GM21529 (cell line): ENCODE data around the gene GLYATL1B.
A peak's percentile ranks its signal among the peaks of the same experiment; 100 is the strongest.
"Not testable (repeated sequence)": the region's sequence is repeated elsewhere in the genome, so short reads cannot be mapped to it uniquely, and the experiment has no call there.

Source experiments
- ATAC-seq: cut with Tn5 transposase; IDR thresholded peaks from one replicate; pipeline ENCODE4 v1.9.1; 2021; ENCODE audit not compliant: unreplicated experiment

GLYATL1B gene, protein sequence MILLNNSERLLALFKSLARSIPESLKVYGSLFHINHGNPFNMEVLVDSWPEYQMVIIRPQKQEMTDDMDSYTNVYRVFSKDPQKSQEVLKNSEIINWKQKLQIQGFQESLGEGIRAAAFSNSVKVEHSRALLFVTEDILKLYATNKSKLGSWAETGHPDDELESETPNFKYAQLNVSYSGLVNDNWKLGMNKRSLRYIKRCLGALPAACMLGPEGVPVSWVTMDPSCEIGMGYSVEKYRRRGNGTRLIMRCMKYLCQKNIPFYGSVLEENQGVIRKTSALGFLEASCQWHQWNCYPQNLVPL

DNA sequence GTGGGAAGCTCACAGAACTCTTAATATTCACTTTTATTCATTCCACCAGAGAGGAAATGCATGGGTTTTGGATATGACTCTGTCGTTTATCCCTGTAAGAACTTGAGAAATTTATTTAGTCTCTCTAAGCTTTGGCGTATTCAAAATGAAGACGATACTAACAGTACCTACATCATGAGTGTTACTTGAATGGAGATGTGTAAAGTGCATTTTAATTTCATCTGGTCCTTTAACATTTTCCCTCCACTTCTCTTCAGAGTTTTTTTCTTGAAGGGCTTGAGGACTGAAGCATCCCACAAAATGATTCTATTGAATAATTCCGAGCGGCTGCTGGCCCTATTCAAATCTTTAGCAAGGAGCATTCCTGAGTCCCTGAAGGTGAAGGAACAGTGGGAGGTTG, at the start of gene GLYATL1B:
TSS of gene GLYATL1B (plus strand) at position 301 of the 400 bp plus-strand sequence. CDS start at position 301, 0 bp downstream.
- not testable (repeated sequence) for ATAC-seq

DNA sequence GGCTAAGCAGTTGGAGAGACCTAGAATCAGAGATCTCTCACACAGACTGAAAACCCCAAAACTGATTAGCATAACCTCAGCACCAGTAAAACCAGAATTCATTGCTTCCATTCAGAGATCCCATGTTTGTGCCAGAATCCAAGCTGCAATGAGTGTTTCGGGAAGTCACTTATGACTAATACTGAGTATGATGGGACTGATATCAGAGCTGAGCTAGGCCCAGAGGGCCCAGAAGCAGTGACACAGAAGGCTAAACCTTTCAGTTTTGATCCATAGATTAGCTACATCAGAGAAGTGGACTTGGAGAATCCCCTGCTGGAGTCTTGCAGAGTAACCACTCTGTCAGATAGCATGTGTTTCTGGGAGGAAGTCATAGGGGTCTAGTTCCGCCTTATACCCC, 49.6 kb upstream of the GLYATL1B start:
- not testable (repeated sequence) for ATAC-seq

DNA sequence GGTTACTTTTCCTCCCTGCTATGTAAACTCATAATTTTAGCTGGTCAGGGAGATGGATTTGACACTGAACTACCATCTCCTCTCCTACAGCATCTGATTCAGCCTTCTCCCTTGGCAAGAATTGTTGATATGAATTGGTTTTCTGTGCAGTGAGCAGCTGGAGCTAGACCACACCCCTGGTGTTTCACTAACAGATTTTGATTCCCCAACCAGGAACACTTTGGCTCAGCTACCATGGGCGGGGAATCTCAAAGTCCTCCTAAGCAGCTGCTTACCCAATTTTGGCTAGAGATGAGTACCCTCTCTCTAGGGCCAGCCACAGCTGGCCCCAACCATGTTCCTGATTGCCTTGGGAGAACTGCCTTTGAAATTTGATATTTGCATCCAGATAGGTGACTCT, 48.7 kb upstream of the GLYATL1B start:
- not testable (repeated sequence) for ATAC-seq

DNA sequence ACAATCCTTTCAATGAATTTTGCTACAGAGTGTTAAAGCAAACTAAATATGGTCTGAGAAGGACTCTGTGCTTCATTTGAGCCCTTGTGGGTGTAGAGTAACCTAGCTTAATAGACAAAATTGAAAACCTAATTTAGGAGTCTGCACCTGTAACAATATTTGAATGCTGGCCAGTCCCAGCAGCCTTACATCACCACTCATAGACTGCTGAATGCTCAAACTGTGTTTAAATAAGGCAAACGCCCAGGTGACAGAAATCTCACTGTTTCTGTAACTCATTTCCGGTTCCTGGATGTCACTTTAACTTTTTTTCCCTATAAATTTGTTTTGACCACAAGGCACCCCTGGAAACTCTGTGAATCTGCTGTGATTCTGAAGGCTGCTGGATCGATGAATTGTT, 45.5 kb upstream of the GLYATL1B start:
- ATAC-seq: no peak

DNA sequence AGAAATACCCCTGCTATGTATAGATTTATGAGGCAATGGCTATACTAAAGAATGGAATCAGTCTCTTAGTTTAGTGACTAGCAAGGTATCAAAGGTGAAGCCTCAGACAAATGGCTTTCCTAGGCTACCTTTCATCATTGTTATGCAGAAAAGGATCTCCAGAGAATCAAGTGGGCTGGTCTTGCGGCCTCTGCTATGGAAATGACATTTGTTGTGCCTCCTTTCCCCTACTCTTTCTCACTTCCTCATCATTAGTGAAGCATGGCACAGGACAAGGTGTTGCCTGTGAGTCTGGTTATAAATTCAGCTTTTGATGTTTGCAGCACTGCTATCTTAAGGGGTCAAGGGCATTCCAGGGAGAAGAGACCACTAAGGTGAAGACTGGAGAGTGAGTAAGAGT, 34.7 kb upstream of the GLYATL1B start:
- peak; percentile 76 for ATAC-seq

DNA sequence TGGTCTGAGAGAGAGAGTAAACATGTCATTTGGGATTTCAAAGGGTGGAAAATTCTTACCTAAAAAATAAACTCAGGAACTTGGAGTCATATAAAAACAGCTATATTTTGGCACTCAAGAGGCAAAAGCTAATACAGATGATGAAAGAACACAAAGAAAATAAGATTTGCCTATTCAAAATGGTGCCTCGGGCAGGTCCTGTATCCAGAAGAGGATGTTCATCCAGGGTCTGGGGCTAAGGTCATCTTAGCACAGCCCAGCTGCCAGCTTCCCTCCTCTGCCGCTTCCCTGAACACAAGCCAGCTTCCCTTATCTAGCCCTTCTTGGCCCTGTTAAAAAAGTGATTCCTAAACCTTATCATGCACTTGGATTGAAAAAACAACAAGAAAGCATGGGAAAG, 33.8 kb upstream of the GLYATL1B start:
- not testable (repeated sequence) for ATAC-seq

DNA sequence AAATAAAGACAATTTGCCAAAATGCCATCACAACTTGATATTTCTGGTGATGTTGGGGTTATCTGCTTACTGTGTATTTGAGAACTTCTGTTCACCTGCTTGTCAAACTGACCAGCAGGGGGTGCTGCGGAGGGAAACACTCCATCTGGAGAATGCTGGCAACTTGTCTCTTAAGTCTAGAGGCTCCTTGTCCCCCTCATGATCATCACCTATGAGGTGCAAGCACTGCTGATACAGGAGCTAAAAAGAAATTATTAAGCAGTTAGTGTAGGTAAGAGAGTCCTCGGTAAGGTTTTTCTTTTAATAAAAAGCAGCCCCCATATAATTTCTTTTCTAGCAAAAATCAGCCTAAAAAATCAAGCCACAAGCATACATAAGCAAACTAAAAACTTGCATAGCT, 32.7 kb upstream of the GLYATL1B start:
- peak; percentile 55 for ATAC-seq

DNA sequence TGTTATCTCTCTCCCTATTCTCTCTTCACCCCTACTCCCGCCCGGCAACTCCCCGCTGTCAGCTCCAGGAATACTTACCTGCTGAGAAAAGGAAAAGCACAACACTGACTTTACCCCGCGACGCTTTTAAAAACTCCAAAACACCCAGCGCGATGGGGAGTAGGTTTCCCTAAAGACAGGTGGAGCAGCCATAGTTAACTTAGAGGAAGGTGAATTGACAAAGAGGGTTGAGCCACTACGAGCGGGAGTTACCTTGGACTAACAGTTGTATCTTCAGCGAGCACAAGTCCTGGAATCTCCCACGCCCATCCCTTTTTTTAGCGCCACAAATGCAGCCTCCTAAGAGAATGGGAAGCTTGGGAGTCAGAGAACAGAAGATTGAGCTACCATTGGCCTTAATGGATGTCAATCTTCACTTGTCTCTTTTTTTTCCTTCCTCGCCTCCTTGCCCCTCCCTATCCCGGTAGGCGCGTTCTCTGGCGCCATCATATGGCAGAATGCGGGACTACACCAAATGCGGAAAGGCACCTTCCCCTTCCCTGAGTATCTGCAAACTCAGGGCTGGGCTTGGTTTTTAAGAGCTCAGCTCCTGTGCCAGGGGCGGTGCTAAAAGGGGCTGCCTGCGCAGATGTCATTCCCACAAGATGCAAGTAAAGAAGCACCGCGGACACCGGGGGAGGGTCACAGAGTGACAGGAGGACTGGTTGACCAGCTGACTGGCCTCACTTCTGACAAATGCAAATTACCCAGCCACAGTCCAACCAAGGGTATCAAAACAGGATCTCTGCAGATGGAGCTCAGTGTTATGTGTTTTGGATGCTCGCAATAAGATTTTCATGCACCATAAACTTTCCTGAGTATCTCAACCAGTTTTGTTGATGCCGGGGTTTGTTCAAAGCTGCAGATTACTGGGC, 27.7 kb upstream of the GLYATL1B start:
- peak; percentile 93 for ATAC-seq

DNA sequence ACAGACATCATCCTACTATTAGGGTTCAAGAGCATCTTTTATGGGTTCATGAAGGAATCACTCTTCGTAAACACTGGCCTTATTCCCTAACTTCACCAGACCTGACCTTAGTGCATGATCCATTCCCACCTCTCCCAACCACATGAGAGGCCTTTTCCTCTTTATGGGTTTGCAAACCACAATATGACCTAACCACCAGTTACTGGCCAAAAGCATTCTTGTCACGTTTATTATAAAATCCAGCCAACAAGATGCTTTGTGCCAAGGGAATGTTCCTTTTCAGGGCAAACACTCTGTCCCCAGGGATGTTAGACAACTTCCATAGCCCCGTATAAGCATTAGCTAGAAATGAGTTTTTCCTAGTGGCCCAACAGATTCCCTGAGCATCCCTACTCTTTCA, 26.0 kb upstream of the GLYATL1B start:
- ATAC-seq: not testable (repeated sequence)

DNA sequence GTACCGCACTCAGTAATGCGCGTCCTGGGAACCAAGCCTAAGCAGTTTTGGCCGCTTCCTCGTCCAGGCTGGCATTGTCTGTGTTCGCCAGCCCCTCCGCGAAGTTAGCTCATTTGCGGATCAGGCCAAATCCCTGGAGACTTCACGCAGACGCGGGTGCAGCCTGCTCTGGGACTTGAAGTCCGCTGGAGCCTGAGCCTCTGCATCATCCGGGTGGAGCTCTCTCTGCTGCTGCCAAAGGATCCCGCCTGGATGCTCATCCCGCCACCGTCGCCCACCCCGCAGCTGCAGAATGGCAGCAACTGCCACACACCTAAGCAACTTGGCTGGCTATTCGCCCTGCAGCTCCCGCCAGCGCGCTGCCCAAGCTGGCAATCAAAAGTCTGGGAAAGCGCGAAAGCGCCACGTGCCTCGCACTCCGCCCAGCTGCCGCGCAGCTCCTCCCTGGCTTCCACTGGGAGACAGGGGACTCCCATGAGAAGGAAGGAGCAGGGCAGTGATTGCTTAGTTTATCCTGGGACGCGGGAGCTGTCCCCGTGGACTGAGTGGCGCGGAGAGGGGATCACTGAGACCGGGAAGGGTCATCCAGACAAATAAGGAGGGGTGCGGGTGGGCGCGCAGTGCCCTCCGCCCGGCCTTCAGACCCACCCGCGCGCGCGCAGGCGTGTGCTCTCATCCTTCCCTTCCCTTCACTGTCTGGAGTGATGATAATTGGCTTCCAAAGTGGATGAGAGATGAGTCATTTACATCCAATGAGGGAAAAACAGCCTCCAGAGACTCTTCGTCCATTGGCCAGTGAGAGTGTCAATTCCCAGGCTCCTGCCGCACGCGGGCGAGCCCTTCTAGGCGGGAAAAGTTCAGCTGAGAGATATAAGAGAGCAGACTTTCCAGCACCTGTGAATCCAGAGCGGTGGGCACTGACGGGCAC, 23.2 kb upstream of the GLYATL1B start:
- ATAC-seq: no peak

DNA sequence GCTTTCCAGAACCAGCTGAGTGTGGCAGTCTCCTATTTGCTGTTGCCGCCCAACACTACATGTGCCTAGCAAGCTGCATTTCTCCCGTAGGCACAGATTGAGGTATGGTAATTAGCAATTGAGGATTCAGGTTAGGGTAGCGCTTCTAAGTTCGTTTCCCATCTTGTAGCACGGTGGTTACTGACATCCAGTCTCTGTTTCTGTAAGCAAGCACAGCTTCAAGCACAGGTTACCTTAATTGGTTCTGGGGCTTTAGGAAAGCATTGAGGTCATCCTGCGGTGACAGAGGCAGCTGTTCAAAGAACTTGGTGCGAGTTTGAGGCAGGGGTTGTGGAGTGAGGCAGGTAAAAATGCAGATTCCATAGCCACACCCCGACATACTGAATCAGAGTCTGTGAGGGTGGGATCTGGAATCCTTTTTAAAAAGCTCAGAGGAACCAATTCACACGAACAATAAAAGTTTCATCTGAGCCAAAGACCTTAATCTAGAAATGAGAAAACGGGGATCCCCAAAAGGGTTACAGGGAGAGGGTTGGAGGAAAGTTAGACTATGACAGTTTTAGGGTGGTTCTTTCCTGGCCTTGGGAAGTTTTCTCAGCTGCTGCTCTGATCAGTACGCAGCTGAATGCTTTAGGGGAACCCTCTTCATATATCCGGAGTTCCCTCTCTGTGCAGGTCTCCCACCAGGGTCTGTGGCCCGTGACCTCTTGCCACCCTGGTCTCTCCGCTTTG, 21.9 kb upstream of the GLYATL1B start:
- peak; percentile 89 for ATAC-seq

DNA sequence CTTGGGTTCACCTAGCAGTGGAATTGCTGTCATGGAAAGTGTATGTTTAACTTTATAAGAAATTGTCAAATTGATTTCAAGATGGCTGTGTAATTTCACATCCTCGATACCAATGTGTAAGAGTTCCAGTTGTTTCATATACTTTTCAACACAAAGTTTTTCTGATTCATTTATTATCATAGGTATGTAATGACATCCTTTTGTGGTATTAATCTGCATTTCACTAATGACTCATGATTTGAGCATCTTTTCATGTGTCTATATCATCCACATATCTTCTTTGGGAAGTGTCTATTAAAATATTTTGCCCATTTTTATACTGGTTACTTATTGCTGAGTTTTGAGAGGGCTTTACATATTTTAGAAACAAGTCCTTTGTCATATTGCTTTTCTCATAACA, 17.0 kb upstream of the GLYATL1B start:
- no peak for ATAC-seq

DNA sequence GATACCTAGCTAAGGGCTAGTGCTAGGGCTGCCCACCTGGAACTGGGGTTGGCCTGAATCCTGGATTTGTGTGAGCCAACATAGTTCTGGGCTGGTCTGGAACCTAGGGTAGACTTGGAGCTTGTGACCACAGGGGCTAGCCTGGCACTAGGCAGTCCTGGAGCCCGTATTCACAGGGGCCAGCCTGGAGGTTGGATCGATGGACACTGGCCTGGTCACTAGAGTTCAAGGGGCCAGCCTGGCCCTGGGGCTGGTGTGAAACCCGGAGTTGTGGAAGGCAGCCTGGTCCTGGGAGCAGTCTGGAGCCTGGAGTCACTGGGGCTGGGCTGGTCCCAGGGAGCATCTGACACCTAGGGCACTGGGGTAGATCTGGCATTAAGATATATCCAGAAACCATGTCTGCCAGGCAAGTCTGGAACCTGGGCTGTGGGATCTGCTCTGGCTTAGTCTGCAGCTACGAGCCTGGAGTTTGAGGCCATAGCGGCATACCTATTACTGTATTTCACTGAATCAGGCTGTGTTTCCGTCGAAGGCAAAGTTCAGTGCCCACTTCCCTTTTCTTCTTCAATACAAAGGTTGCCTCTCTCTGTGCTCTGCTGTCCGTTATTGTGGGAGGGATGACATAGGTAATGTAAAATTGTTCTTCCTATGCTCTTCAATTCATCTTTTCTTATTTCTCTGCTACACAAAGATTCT, 9.1 kb upstream of the GLYATL1B start:
- ATAC-seq: peak; percentile 91

DNA sequence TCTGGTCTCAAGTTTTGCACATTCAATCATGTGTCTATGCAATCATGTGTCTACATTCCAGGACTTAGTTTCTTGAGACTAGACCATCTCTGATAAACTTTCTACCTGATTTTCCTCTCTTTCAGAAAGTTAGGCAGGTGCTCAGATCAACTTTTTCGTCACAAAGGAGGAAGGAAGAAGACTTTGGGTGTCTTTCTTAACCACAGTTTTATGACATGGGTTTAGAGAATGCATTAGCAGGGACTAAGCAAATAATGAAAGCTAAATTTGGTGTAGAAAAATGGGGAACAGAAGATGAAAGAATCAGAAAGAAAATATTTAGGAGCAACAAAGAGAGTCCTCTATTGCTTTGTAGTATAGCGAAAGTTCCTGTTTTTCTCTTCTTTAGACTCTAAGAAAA, 7.7 kb upstream of the GLYATL1B start:
- ATAC-seq: no peak

DNA sequence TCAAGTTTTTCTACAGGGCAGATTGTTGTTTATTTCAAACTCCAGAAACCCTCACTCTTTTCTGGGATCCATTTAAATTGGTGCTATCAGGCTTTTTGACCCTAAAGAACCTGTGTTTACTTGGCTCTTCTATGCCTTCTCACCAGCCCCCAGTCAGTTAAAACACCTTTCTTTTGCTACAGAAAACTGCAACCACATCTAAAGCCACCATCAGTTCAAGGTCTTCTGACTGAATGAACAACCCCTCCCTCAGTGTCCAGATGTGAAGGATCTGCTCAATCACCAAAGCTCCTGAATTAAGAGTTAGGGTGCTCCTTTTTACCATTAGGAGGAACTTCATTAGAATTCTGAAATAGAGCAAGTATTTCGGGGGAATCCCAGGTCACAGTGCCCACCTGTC, 7.0 kb upstream of the GLYATL1B start:
- no peak for ATAC-seq

DNA sequence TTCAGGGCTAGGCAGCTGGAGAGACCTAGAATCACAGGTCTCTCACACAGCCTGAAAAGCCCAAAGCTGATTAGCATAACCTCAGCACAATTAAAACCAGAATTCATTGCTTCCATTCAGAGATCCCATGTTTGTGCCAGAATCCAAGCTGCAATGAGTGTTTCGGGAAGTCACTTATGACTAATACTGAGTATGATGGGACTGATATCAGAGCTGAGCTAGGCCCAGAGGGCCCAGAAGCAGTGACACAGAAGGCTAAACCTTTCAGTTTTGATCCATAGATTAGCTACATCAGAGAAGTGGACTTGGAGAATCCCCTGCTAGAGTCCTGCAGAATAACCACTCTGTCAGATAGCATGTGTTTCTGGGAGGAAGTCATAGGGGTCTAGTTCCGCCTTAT, 5.7 kb upstream of the GLYATL1B start:
- not testable (repeated sequence) for ATAC-seq

DNA sequence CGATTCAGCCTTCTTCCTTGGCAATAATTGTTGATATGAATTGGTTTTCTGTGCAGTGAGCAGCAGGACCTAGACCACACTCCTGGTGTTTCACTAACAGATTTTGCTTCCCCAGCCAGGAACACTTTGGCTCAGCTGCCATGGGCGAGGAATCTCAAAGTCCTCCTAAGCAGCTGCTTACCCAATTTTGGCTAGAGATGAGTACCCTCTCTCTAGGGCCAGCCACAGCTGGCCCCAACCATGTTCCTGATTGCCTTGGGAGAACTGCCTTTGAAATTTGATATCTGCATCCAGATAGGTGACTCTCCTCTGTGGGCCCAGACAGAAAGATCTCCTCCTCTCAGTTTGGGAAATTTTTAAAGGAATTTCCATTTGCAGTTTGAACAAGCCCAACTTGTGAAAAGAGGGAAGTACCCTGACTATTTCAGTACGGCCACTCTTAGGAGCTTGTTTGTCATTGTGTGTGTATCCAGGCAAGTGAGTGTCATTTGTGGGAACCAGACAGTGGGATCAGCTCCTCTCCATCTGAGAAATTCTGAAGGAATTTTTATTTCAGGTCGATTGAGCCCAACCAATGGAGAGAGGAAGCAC, 4.6 kb upstream of the GLYATL1B start:
- not testable (repeated sequence) for ATAC-seq

DNA sequence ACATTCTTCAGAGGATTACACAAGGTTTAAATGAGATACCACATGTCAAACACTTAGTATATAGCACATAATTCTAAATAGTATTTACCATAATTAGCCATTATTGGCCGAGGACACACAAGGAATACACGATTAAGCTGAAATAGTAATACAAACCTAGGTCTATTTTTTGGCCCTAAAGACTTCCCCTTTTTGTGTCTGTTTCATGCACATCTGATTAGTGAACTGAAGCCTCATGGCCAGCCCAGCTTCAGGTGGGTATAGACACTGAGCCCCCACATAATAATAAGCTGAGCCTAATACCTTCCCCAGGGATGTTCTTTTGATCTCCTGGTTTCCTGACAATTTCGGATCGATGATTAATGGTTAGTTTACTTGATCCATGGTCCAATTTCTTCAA, 2.1 kb downstream of the GLYATL1B start:
- no peak for ATAC-seq

DNA sequence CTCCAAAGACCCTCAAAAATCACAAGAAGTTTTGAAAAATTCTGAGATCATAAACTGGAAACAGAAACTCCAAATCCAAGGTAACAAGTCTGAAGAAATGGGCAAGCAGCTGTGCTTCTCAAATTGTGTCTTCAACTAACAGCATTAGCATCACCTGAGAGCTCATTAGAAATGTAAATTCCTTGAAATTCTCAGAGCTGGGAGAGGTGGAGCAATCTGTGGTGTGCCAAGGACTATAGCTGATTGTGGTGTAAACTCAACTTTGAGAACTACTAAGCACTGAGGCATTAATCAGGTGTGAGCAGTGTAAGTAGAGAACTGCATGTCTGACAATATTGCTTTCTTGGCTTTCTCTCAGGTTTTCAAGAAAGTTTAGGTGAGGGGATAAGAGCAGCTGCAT, 7.5 kb downstream of the GLYATL1B start:
- not testable (repeated sequence) for ATAC-seq
